SK-N-MC (cell line): ENCODE results near the gene SESTD1.

ENCODE experiments used
- EZH2 ChIP-seq: fragments of 200-600 bp; sonication (generic); IDR thresholded peaks from one replicate; pipeline ENCODE4 v1.6.1; 2017; ENCODE audit warnings: antibody characterized with exemption
- FOXP2 ChIP-seq: optimal IDR thresholded peaks from 2 replicates; pipeline ENCODE3; 2011; ENCODE audit warnings: mild to moderate bottlenecking, moderate library complexity; ENCODE audit not compliant: insufficient read depth; ENCODE audit errors: extremely low read length, control extremely low read depth
- POLR2AphosphoS5 ChIP-seq: IDR thresholded peaks from 2 replicates; pipeline ENCODE4 v1.6.1; 2012; ENCODE audit warnings: mild to moderate bottlenecking, low read depth, low read length, borderline replicate concordance

DNA sequence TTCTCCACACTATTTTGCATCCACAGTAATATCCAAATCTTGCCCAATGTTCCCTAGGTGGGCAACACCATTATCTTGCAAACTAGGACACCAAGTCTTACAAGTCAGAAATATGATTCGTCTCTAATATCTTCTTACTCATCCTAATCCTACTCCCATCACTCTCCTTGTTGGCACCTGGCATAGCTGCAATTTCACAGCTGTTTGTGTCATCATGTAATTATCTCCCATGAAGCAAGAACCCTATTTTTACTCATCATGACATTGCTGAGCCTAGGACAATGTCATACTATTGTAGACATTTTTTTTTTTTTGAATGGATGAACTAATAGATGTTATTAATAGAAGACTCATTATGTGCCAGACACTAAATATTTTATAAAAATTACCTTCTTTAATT is 123.4 kb downstream of the SESTD1 start:
- TF ChIP-seq POLR2AphosphoS5, result no peak
- no peak for TF ChIP-seq EZH2
- no peak for TF ChIP-seq FOXP2
